ENCODE results near the gene NRL.

DNA sequence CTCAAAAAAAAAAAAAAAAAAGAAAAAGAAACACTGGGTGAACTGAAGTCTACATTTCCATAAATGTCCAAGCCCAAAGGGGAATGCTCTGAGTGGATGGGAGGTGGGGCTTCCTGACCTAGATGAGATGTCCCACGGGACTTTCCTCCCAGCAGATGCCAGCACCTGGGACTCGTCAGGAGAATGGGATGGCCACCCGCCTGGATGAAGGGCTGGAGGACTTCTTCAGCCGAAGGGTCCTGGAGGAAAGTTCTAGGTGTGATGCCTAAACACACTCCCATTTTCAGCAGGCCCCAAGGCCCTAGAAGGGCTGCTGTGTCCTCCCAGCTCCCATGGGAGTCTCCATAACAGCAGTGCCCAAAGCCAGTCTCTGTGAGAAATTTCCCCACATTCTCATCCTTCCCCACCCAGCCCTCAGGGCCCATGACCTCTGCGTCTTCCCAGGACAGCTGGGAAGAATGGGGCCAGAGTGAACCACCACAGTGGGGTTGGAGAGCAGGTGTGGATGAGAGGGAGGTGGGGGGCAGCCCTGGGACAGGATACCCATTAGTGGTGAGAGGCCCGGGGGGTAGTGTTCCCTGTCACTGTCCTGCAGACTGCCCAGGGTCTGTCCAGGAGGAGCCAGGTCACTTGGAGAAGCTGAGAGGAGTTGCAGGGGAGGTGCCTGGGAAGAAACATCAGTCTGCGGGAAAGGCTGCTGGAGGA lies 50.5 kb downstream of the NRL start:
- TF ChIP-seq EZH2 (optimal IDR thresholded peaks at IDR 0.05; ENCODE audit: low read depth, low read length) (no peak), CTCF (IDR thresholded peaks at IDR 0.05; ENCODE audit: low read length) (no peak), EZH2phosphoT487 (IDR thresholded peaks at IDR 0.05; ENCODE audit: low read length) (no peak)

All from MM.1S (cell line).